ENCODE results near the gene MYO9B.
A peak's percentile ranks its signal among the peaks of the same experiment; 100 is the strongest.

MYO9B gene

DNA sequence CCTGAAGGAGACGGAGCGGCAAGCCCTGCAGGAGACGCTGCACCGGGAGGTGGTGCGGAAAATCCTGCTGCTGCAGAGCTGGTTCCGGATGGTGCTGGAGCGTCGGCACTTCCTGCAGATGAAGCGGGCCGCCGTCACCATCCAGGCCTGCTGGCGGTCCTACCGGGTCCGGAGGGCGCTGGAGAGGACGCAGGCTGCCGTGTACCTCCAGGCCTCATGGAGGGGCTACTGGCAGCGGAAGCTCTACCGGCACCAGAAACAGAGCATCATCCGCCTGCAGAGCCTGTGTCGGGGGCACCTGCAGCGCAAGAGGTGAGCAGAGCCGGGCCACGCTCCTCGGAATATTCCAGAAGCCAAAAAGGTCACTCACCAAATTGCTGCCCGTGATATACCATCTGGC is 117.2 kb downstream of the MYO9B start:
- DNase-seq = no peak

- DNase-seq = no peak
These were observed 119.0 kb downstream of the MYO9B start for GRCh38 chr19:17194608-17195007.

- no peak for DNase-seq
These were observed 119.5 kb downstream of the MYO9B start for GRCh38 chr19:17195106-17195505.

DNA sequence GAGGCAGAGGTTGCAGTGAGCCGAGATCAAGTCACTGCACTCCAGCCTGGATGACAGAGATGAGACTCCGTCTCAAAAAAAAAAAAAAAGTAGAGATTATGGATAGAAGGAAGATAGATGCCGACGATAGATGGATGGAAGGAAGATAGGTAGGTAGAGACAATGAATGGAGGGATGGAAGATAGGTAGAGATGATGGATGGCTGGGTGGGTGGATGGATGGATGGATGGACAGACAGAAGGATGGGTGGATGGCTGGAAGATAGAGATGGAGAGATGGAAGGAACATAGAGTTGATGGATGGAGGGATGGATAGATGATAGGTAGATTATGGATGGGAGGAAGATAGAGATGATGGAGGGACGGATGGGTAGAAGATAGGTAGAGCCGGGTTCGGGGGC is 121.0 kb downstream of the MYO9B start:
- DNase-seq = no peak

DNA sequence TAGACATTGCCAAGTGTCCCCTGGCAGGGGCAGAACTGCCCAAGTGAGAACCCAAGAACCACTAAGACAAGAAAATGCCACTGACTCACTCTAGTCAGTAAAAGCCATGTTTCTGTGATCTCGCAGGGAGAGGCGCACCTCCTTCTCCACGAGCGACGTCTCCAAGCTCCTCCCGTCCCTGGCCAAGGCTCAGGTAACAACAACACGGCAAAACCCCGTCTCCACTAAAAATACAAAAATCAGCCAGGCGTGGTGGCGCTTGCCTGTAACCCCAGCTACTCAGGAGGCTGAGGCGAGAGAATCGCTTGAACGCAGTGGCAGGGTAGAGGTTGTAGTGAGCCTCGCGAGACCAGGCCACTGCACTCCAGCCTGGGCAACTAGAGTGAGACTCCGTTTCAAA is 122.1 kb downstream of the MYO9B start:
- no peak for DNase-seq

GRCh38 chr19:17200408-17201079 is 125.0 kb downstream of the MYO9B start:
- DNase-seq = no peak

GRCh38 chr19:17202249-17202648 is 126.7 kb downstream of the MYO9B start:
- no peak for DNase-seq

DNA sequence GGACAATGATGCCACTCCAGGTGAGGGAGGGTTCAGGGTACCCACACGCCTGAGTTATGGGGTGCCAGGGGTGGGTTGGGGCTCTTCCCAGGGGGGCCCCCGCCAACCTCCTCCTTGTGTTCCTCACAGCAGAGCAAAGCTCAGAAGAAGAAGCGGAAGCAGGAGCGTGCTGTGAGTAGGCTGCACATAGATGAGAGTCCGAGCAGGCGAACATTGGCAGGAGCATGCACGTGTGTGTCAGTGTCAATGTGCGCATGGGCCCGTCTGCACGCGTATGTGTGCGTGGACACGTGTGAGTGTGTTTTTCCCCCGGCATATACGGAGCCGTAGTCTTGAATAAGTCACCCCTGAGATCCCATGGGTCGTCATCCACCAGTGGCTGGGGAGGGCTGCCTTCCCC is 127.1 kb downstream of the MYO9B start:
- no peak for DNase-seq

GRCh38 chr19:17205237-17206140 is 129.9 kb downstream of the MYO9B start:
- DNase-seq = no peak

GRCh38 chr19:17206736-17207581 is 131.4 kb downstream of the MYO9B start:
- no peak for DNase-seq

- no peak for DNase-seq
These were observed 133.8 kb downstream of the MYO9B start for GRCh38 chr19:17209126-17210036.

DNA sequence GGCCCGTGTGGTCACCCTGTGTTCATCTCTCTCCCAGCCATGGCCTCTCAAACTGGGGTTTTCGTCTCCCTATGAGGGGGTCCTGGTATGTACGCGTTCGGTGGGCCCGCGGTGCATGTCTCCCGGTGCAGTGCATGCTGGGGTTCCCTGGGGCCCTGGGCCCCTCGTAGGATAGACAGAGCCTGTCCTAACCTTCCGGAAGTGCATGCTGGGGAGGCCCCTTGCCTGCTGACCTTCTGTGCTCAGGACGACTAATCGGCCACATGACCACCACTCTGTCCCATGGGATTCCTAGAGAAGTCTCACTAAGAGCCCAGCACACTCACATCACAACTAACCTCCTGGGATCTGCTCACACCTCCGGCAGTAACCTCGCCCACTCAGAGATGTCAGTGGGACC is 134.7 kb downstream of the MYO9B start:
- DNase-seq = no peak

DNA sequence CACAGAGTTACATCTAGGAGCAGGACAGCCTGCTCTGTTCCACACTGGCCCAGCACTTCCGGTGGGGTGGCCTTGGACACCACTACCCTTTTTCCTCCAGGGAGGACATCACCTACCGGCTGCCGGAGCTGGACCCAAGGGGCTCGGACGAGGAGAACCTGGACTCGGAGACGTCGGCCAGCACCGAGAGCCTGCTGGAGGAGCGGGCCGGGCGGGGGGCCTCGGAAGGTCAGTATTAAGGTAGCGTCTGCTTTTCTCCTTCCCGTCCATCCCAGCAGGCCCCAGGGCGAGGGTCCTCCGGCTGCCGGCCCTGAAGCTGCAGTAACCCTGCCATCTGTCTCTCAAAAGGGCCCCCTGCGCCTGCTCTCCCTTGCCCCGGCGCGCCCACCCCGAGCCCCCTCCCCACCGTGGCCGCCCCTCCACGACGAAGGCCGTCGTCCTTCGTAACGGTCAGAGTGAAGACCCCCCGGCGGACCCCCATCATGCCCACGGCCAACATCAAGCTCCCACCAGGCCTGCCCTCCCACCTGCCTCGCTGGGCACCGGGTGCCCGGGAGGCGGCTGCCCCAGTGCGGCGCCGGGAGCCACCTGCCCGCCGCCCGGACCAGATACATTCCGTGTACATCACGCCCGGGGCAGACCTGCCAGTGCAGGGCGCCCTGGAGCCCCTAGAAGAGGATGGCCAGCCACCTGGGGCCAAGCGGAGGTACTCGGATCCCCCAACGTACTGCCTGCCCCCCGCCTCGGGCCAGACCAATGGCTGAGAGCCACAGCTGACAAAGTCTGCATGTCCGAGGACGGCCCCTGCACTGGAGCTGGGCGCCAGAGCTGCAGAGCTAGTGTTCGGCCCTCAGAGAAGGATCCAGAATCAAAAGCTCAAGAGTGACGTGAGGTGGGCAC is 136.2 kb downstream of the MYO9B start:
- DNase-seq = no peak

- DNase-seq = no peak
These were observed 137.8 kb downstream of the MYO9B start for GRCh38 chr19:17213334-17213733.

DNA sequence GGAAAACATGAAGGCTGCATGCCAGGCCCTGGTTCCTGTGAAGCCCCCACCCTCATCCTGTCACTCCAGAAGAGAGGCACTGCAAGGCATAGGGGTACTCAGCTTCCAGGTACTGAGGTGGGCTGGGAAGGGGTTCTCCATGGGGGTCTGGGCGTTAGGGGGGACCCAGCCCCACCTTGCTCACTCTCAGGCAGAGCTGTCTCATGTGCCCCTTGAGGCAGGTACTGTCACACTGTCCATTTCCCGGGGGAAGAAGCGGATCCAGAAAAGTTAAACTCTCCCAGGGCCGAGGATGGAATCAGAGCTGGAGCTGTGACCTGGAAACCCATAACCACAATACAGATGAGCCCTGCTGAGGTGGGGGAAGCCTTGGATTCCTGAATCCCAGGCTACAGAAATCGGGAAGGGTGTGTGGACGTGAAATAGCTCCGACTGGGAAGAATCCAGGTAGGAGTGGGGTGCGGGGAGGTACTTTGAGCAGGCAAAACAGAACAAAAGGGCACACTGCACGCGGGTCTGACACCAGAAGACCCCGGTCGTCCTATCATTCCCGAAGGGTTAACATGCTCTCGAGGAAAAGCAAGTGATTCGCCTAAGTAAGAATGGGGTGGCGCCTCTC is 139.0 kb downstream of the MYO9B start:
- no peak for DNase-seq

DNA sequence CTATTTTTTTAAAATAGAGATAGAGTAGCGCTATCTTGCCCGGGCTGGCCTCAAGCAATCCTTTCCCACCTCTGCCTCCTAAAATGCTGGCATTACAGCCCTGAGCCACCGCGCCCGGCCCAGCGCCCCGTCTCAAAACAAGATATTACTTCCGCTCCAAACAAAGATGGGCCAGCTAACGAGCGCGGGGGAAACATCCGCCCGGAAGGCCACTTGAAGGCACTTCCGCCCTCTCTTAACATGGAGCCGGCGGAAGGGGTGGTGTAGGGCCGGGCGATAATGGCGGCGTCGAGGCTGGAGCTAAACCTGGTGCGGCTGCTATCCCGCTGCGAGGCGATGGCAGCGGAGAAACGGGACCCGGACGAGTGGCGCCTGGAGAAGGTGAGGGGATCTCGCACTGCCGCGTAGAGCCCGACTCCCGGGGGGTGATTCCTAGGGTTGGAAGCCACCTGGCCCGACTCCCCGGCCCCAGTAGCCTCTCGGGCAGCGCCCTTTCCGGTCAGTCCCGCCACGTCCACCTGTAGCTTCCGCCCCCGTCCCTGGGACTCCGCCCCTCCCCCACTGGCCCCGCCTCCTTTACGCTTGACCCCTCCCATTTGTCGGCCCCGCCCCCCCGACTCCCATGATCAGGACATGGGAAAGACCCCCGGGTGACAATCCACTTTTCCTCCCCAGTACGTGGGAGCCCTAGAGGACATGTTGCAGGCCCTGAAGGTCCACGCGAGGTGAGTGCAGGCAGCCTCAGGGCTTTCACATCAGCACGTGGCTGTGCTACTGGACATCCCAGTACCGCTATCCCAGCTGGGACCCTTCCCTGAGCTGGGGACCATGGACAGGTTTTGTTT is 139.8 kb downstream of the MYO9B start, which contains the start of gene USE1:
TSS of gene USE1 (plus strand) at position 231 of the 845 bp plus-strand sequence. CDS start at position 280, 49 bp downstream.
- peak; percentile 75 for DNase-seq

DNA sequence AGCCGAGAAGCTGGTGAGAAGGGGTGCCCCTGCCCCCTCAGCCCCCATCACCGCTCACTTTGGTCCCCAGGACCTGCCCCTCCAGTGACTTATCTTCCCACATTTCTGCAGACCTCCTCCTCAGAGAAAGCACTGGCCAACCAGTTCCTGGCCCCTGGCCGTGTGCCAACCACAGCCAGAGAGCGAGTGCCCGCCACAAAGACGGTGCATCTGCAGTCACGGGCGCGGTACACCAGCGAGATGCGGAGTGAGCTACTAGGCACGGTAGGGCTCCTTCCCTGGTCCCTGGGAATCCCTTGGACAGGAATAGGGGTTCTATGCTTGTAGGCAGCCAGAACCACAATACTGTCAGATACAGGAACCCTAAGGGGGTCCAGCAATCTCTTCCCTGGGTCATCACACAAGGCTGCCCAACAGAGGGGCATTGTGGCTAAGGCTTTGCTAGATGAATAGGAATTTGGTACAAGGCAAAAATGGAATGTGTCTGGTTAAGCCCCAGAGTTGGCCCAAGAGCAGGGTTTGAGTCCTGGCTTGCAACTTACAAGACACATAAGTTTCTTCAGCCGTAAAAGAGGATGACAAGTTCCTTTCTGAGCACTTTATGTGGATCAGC is 140.6 kb downstream of the MYO9B start:
- no peak for DNase-seq

DNA sequence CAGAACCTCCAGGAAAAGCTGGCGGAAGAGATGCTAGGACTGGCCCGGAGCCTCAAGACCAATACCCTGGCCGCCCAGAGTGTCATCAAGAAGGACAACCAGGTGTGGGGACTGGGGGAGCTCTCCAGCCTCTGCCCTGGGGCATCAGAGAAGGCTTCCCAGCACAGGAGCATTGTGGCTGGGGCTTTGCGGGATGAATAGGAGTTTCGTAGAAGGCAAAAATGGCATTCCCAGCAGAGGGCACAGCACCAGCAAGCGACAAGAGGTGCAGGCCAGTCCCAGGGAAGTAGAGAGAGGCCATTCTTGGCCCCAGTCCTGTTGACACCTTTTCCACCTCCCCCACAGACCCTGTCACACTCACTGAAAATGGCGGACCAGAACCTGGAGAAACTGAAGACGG is 143.7 kb downstream of the MYO9B start:
- no peak for DNase-seq

DNA sequence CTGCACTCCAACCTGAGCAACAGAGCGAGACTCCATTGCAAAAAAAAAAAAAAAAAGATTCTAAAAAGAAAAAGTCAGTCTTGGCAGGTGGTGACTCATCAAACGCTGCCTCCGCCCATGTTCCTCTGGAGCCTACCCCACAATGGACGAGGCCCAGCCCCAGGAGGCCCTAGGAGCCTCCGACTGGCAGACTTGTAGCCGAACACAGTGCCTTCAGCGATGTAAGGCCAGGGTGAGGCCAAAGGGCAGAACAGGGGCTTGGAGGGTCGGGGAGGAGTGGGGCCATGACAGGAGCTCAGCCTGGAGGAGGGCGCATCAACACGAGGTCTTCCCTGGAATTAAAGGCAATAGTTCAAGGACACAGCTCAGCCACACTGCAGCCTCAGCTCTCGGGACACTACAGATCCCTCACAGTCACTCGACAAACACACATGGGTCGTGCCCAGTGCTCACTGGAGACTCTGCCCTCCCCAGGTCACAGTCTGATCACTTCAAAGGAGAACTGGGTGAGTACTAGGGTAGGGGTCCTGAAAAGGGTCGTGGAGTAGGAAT is 144.7 kb downstream of the MYO9B start:
- DNase-seq = no peak

Measured in NCI-H2107 (cell line).